WTC11 (cell line): Measurements from ENCODE around the gene PVALEF. TPM values are rescaled to one million over a fixed set of nuclear protein-coding genes. Genes with fewer than 3 reads are reported as not detected.

Experiments used
- ATAC-seq: fragments of 200-7000 bp; cut with Tn5 transposase; 2 replicates; pipeline ENCODE4 v1.10.0; 2021; ENCODE audit warnings: mild to moderate bottlenecking, moderate library complexity
- CTCF ChIA-PET: fragments of 300-600 bp; sonication (Branson Sonifier 250); formaldehyde crosslinking; loops from one replicate; lab custom pipeline; 2021; ENCODE audit warnings: antibody characterized with exemption; lab: Charles Lee
- POLR2A ChIA-PET: fragments of 350-600 bp; sonication (Branson Sonifier 250); formaldehyde crosslinking; loops from one replicate; lab custom pipeline; 2021; ENCODE audit warnings: antibody characterized with exemption; lab: Charles Lee
- DNase-seq: peaks from one replicate; pipeline ENCODE4 v3.0.0; 2021; ENCODE audit warnings: low spot score
- H3K27ac Mint-ChIP-seq: 2 replicates; pipeline ENCODE4 v1.8.0; 2021; ENCODE audit warnings: mixed read lengths
- H3K27me3 Mint-ChIP-seq: 2 replicates; pipeline ENCODE4 v1.8.0; 2021; ENCODE audit warnings: low read depth, mild to moderate bottlenecking, moderate library complexity, mixed read lengths
- H3K36me3 Mint-ChIP-seq: 2 replicates; pipeline ENCODE4 v1.8.0; 2021; ENCODE audit warnings: mixed read lengths
- H3K4me1 Mint-ChIP-seq: 2 replicates; pipeline ENCODE4 v1.8.0; 2022; ENCODE audit warnings: mixed read lengths
- H3K4me3 Mint-ChIP-seq: 2 replicates; pipeline ENCODE4 v1.8.0; 2021; ENCODE audit warnings: mild to moderate bottlenecking, moderate library complexity, mixed read lengths
- H3K9me3 Mint-ChIP-seq: 2 replicates; pipeline ENCODE4 v1.8.0; 2021; ENCODE audit warnings: mixed read lengths
- AR ChIP-seq: fragments of 250-450 bp; sonication (Bioruptor Pico); IDR thresholded peaks from 2 replicates; pipeline ENCODE4 v1.9.0; 2021; ENCODE audit warnings: mild to moderate bottlenecking
- EMX1 ChIP-seq: fragments of 250-450 bp; sonication (Bioruptor Pico); IDR thresholded peaks from 2 replicates; pipeline ENCODE4 v1.8.0; 2021; ENCODE audit warnings: mild to moderate bottlenecking
- FOXP1 ChIP-seq: sonication (generic); formaldehyde crosslinking; IDR thresholded peaks from 2 replicates; pipeline ENCODE4 v1.8.0; 2022; ENCODE audit warnings: missing genetic modification reagents, mild to moderate bottlenecking, moderate library complexity, borderline replicate concordance
- HMGXB4 ChIP-seq: sonication (generic); formaldehyde crosslinking; IDR thresholded peaks from 2 replicates; pipeline ENCODE4 v1.8.1; 2023; ENCODE audit warnings: mild to moderate bottlenecking, moderate library complexity, missing genetic modification reagents
- JUN ChIP-seq: sonication (generic); formaldehyde crosslinking; IDR thresholded peaks from 2 replicates; pipeline ENCODE4 v1.8.0; 2023; ENCODE audit warnings: mild to moderate bottlenecking, missing genetic modification reagents
- MAX ChIP-seq: sonication (generic); formaldehyde crosslinking; IDR thresholded peaks from 2 replicates; pipeline ENCODE4 v1.8.0; 2022; ENCODE audit warnings: mild to moderate bottlenecking, missing genetic modification reagents
- MLX ChIP-seq: sonication (generic); formaldehyde crosslinking; IDR thresholded peaks from 2 replicates; pipeline ENCODE4 v1.8.1; 2023; ENCODE audit warnings: mild to moderate bottlenecking, missing genetic modification reagents, moderate library complexity
- NFATC4 ChIP-seq: fragments of 250-450 bp; sonication (Bioruptor Pico); IDR thresholded peaks from 2 replicates; pipeline ENCODE4 v1.9.0; 2021; ENCODE audit warnings: mild to moderate bottlenecking
- NFE2L1 ChIP-seq: sonication (generic); formaldehyde crosslinking; IDR thresholded peaks from 2 replicates; pipeline ENCODE4 v1.8.1; 2023; ENCODE audit warnings: missing genetic modification reagents
- NR1H2 ChIP-seq: sonication (generic); formaldehyde crosslinking; IDR thresholded peaks from 2 replicates; pipeline ENCODE4 v1.9.0; 2021; ENCODE audit warnings: mild to moderate bottlenecking, moderate library complexity, missing genetic modification reagents
- NR3C1 ChIP-seq: sonication (generic); formaldehyde crosslinking; conservative IDR thresholded peaks from 2 replicates; pipeline ENCODE4 v1.8.1; 2023; ENCODE audit warnings: low read depth, mild to moderate bottlenecking, missing genetic modification reagents
- PRRX2 ChIP-seq: fragments of 250-450 bp; sonication (Bioruptor Pico); IDR thresholded peaks from 2 replicates; pipeline ENCODE4 v1.8.0; 2021; ENCODE audit warnings: mild to moderate bottlenecking
- SP1 ChIP-seq: sonication (generic); formaldehyde crosslinking; conservative IDR thresholded peaks from 2 replicates; pipeline ENCODE4 v1.8.1; 2022; ENCODE audit warnings: missing genetic modification reagents
- ZBTB21 ChIP-seq: sonication (generic); formaldehyde crosslinking; IDR thresholded peaks from 2 replicates; pipeline ENCODE4 v1.8.1; 2023; ENCODE audit warnings: mild to moderate bottlenecking, missing genetic modification reagents, borderline replicate concordance
- ZNF416 ChIP-seq: fragments of 250-450 bp; sonication (Bioruptor Pico); IDR thresholded peaks from 2 replicates; pipeline ENCODE4 v1.9.0; 2021; ENCODE audit warnings: mild to moderate bottlenecking, inconsistent platforms
- ZNF425 ChIP-seq: fragments of 250-450 bp; sonication (Bioruptor Pico); conservative IDR thresholded peaks from 2 replicates; pipeline ENCODE4 v1.9.0; 2021; ENCODE audit warnings: mild to moderate bottlenecking
- ZNF532 ChIP-seq: fragments of 250-450 bp; sonication (Bioruptor Pico); IDR thresholded peaks from 2 replicates; pipeline ENCODE4 v1.9.0; 2021; ENCODE audit warnings: mild to moderate bottlenecking, borderline replicate concordance
- ZSCAN18 ChIP-seq: fragments of 250-450 bp; sonication (Bioruptor Pico); IDR thresholded peaks from 2 replicates; pipeline ENCODE4 v2.1.2; 2022; ENCODE audit warnings: mild to moderate bottlenecking, moderate library complexity
- total RNA-seq: library from RNA; stranded (reverse); gene quantifications from 3 replicates; pipeline ENCODE4 v1.2.3, GENCODE V29; 2021

The PVALEF gene
- total RNA-seq, 1 experiment from 2014 or later, result not detected

- TF ChIP-seq ZNF425 (CRISPR knock-in tag), result no peak
- no peak for TF ChIP-seq ZSCAN18 (CRISPR knock-in tag)
- TF ChIP-seq PRRX2, result no peak
- no peak for TF ChIP-seq NR3C1 (CRISPR knock-in tag)
- no peak for TF ChIP-seq AR
- no peak for TF ChIP-seq NR1H2 (CRISPR knock-in tag)
- no peak for TF ChIP-seq MAX (CRISPR knock-in tag)
- no peak for TF ChIP-seq NFATC4
- no peak for TF ChIP-seq MLX (CRISPR knock-in tag)
- TF ChIP-seq ZNF416, result no peak
- TF ChIP-seq SP1, result no peak
- TF ChIP-seq EMX1 (CRISPR knock-in tag), result no peak
These were observed 52.2 kb downstream of the PVALEF start (continued) for GRCh38 chr17:81217491-81217890.

GRCh38 chr17:81218459-81218858 is 53.2 kb downstream of the PVALEF start:
- H3K27me3 Mint-ChIP-seq, result no peaks in the 10 kb centered on the region
- DNase-seq, result no peak
- H3K36me3 Mint-ChIP-seq, result 0 out of 2 replicates have a peak, but pooled peaks cover 3% of the 10 kb centered on the region
- H3K27ac Mint-ChIP-seq, result no peak overlapping the region
- no peak for TF ChIP-seq NR1H2 (CRISPR knock-in tag)
- no peaks in the 10 kb centered on the region for H3K9me3 Mint-ChIP-seq
- no peak overlapping the region for H3K4me3 Mint-ChIP-seq
- ATAC-seq, result no peak
- POLR2A ChIA-PET, result no interaction called here
- CTCF ChIA-PET, result interaction anchor here (0.6 to 1.0 kb wide), 2 partner anchors 11 to 74 kb away, joined by 3 to 5 read pairs; no protein-coding TSS in a partner anchor
- peaks cover 10% of the 10 kb centered on the region for H3K4me1 Mint-ChIP-seq

- Mint-ChIP-seq H3K36me3 (0 out of 2 replicates have a peak, but pooled peaks cover 3% of the 10 kb centered on the region), H3K4me1 (peaks cover 15% of the 10 kb centered on the region), H3K9me3 (no peaks in the 10 kb centered on the region), H3K4me3 (no peak overlapping the region), H3K27ac (no peak overlapping the region), H3K27me3 (peaks cover 3% of the 10 kb centered on the region)
- ATAC-seq (no peak), DNase-seq (no peak)
- POLR2A ChIA-PET, result interaction anchor here (0.8 kb wide), 1 partner anchor 20 kb away, joined by 3 read pairs; the partner anchor contains the start of genes NDUFAF8 and TEPSIN
- CTCF ChIA-PET, result interaction anchor here (0.6 to 1.1 kb wide), 2 partner anchors 9 to 73 kb away, joined by 3 read pairs; no protein-coding TSS in a partner anchor
- TF ChIP-seq ZNF532 (CRISPR knock-in tag), result no peak
- TF ChIP-seq ZBTB21 (CRISPR knock-in tag), result no peak
- TF ChIP-seq ZNF425 (CRISPR knock-in tag), result no peak
- TF ChIP-seq HMGXB4 (CRISPR knock-in tag), result no peak
- no peak for TF ChIP-seq FOXP1 (CRISPR knock-in tag)
- no peak for TF ChIP-seq NFE2L1
- no peak for TF ChIP-seq JUN (CRISPR knock-in tag)
These were observed 53.7 kb downstream of the PVALEF start for GRCh38 chr17:81218991-81219390.
